Measurements from ENCODE around the gene FOXP1. TPM values are rescaled to one million over a fixed set of nuclear protein-coding genes. Genes with fewer than 3 reads are reported as not detected.

FOXP1 gene
- polyA plus RNA-seq, 4 donors: 4.9 to 66.5 (median 15.3) TPM

DNA sequence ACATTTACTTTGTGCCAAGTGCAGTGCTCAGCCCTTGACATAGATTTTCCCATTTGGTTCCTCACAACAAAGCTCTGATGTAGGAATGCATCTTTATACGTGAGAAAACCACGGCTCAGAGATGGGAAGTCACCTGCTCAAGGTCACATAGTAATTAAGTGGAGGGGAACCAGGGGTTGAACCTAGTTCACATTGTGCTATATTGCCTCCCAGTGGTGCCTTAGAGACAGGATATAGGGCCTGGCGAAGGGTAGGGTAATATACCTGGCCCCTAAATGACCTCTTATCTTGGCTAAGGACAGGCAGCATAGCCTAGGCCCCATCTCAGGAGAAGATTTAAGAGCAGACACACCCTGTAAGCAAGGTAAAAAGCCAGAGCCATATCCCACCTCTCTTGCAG lies 71.5 kb downstream of the FOXP1 start:
- peak; percentile 46 to 74 for DNase-seq
- WGBS, 3 donors: 31 to 46% (median 43%) methylated on average over 3 of the region's 3 CpGs
- H3K36me3 ChIP-seq (ENCODE audit: control insufficient read depth in 3 of 3, insufficient read depth in 2 of 3, low read depth in 1 of 3, low read length in 3 of 3): peaks cover 0 to 4% (median 0%) of the 10 kb centered on the region in 3 donors
- no peaks in the 10 kb centered on the region for H3K27me3 ChIP-seq (ENCODE audit: control insufficient read depth in 3 of 3, insufficient read depth in 3 of 3, low read length in 3 of 3)
- FAIRE-seq: no peak
- H3K9me3 ChIP-seq (ENCODE audit: control insufficient read depth in 2 of 2, insufficient read depth in 1 of 2, low read depth in 1 of 2, low read length in 1 of 2): peaks cover 0 to 7% of the 10 kb centered on the region in 2 donors
- peaks cover 2 to 22% (median 3%) of the 10 kb centered on the region in 3 donors for H3K4me1 ChIP-seq (ENCODE audit: control insufficient read depth in 3 of 3, insufficient read depth in 2 of 3, low read depth in 1 of 3, low read length in 2 of 3)
- H3K4me3 ChIP-seq (ENCODE audit: low read depth in 1 of 3, low read length in 3 of 3): no peak overlapping the region
- no peak overlapping the region for H3K27ac ChIP-seq (ENCODE audit: low read depth in 1 of 3, low read length in 2 of 3)

DNA sequence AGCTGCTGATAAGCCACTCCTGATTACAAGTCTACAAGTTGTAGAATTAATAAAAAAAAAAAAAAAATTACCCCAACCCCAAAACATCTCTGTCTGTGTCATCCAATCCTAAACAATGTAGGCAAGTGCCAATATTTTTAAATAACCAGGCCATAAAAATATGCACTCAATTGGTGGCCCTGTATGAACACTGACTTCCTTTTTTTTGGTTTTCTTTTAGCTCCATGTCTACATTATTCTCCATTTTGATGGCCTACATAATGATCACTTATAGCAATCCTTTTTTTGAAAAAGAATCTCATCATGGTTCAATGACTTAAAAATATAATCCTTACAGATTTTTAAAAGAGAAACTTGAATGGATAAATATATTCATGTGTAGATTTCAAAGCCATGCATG lies 72.1 kb downstream of the FOXP1 start:
- Histone ChIP-seq H3K4me1 (ENCODE audit: control insufficient read depth in 3 of 3, insufficient read depth in 2 of 3, low read depth in 1 of 3, low read length in 2 of 3) (peaks cover 2 to 22% (median 3%) of the 10 kb centered on the region in 3 donors), H3K36me3 (ENCODE audit: control insufficient read depth in 3 of 3, insufficient read depth in 2 of 3, low read depth in 1 of 3, low read length in 3 of 3) (peaks cover 0 to 4% (median 0%) of the 10 kb centered on the region in 3 donors), H3K4me3 (ENCODE audit: low read depth in 1 of 3, low read length in 3 of 3) (no peak overlapping the region), H3K9me3 (ENCODE audit: control insufficient read depth in 2 of 2, insufficient read depth in 1 of 2, low read depth in 1 of 2, low read length in 1 of 2) (peaks cover 0 to 7% of the 10 kb centered on the region in 2 donors), H3K27ac (ENCODE audit: low read depth in 1 of 3, low read length in 2 of 3) (peak overlapping the region in 1 of 3 donors; percentile 4), H3K27me3 (ENCODE audit: control insufficient read depth in 3 of 3, insufficient read depth in 3 of 3, low read length in 3 of 3) (no peaks in the 10 kb centered on the region)
- DNase-seq: no peak
- no peak for FAIRE-seq

DNA sequence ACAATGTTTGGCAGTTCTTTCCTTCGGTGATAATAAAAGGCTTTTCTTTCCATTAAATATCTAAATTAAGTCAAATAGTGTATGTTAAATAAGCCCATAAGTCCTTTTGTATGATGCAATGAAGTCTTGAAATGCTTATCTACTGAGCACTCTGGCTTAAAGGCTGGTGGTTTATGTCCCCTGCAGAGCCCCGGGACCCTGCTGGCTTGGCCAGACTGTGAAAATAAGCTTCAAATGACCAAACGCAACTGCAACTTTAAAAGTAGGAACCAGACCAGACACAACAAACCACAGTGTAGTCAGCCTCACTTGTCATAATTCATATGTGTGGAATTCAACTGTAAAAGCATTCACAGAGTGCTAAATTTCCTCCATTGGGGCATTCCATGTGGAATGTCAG lies 72.5 kb downstream of the FOXP1 start:
- Histone ChIP-seq H3K4me3 (ENCODE audit: low read depth in 1 of 3, low read length in 3 of 3) (no peak overlapping the region), H3K36me3 (ENCODE audit: control insufficient read depth in 3 of 3, insufficient read depth in 2 of 3, low read depth in 1 of 3, low read length in 3 of 3) (peaks cover 0 to 8% (median 0%) of the 10 kb centered on the region in 3 donors), H3K27me3 (ENCODE audit: control insufficient read depth in 3 of 3, insufficient read depth in 3 of 3, low read length in 3 of 3) (no peaks in the 10 kb centered on the region), H3K4me1 (ENCODE audit: control insufficient read depth in 3 of 3, insufficient read depth in 2 of 3, low read depth in 1 of 3, low read length in 2 of 3) (peaks cover 2 to 21% (median 3%) of the 10 kb centered on the region in 3 donors), H3K27ac (ENCODE audit: low read depth in 1 of 3, low read length in 2 of 3) (peak overlapping the region in 1 of 3 donors; percentile 4), H3K9me3 (ENCODE audit: control insufficient read depth in 2 of 2, insufficient read depth in 1 of 2, low read depth in 1 of 2, low read length in 1 of 2) (peaks cover 0 to 7% of the 10 kb centered on the region in 2 donors)
- 65 to 96% (median 84%) methylated on average over 3 of the region's 3 CpGs for WGBS, 3 donors
- DNase-seq: no peak
- no peak for FAIRE-seq

DNA sequence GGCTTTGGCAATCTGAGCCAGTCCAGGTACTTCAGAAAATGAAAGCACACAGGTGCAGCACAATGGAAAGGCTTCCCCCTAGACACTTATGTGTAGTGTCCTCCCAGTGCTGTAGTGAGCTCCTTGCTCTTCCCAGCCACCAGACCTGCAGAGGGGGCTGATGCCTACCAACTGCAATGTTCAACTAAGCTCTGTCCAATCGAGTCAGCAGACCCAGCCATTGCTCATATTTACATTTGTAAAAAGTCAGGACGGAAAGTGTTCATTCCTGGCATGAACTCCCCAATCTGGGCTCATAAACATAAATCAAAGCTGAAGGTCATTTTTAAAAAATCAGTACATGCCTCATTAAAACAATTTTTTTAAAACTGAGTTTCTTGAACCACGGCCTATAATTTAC lies 73.0 kb downstream of the FOXP1 start:
- peaks cover 0 to 7% of the 10 kb centered on the region in 2 donors for H3K9me3 ChIP-seq (ENCODE audit: control insufficient read depth in 2 of 2, insufficient read depth in 1 of 2, low read depth in 1 of 2, low read length in 1 of 2)
- no peak overlapping the region for H3K27ac ChIP-seq (ENCODE audit: low read depth in 1 of 3, low read length in 2 of 3)
- H3K27me3 ChIP-seq (ENCODE audit: control insufficient read depth in 3 of 3, insufficient read depth in 3 of 3, low read length in 3 of 3): no peaks in the 10 kb centered on the region
- WGBS, 3 donors: 56 to 64% (median 62%) methylated on average over 3 of the region's 3 CpGs
- FAIRE-seq: no peak
- H3K36me3 ChIP-seq (ENCODE audit: control insufficient read depth in 3 of 3, insufficient read depth in 2 of 3, low read depth in 1 of 3, low read length in 3 of 3): peaks cover 0 to 9% (median 0%) of the 10 kb centered on the region in 3 donors
- peaks cover 2 to 18% (median 2%) of the 10 kb centered on the region in 3 donors for H3K4me1 ChIP-seq (ENCODE audit: control insufficient read depth in 3 of 3, insufficient read depth in 2 of 3, low read depth in 1 of 3, low read length in 2 of 3)
- no peak overlapping the region for H3K4me3 ChIP-seq (ENCODE audit: low read depth in 1 of 3, low read length in 3 of 3)
- no peak for DNase-seq

DNA sequence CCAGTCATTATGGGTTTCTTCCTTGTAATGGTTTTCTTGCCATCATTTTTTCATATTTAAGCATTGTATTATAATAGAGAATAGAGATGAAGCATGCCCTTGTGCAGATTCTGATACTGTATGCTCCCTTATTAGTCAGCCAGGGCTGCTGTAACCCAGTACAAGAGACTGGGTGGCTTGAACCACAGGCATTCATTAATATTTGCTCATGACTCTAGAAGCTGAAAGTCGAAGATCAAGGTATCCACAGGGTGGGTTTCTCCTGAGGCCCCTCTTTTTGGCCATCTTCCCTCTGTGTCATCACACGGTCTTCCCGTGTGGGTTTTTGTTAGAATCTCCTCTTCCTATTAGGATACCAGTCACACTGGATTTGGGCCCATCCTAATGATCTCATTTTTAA lies 74.5 kb downstream of the FOXP1 start:
- Histone ChIP-seq H3K4me3 (ENCODE audit: low read depth in 1 of 3, low read length in 3 of 3) (no peak overlapping the region), H3K9me3 (ENCODE audit: control insufficient read depth in 2 of 2, insufficient read depth in 1 of 2, low read depth in 1 of 2, low read length in 1 of 2) (peaks cover 0 to 7% of the 10 kb centered on the region in 2 donors), H3K36me3 (ENCODE audit: control insufficient read depth in 3 of 3, insufficient read depth in 2 of 3, low read depth in 1 of 3, low read length in 3 of 3) (peaks cover 0 to 9% (median 0%) of the 10 kb centered on the region in 3 donors), H3K27me3 (ENCODE audit: control insufficient read depth in 3 of 3, insufficient read depth in 3 of 3, low read length in 3 of 3) (no peaks in the 10 kb centered on the region), H3K4me1 (ENCODE audit: control insufficient read depth in 3 of 3, insufficient read depth in 2 of 3, low read depth in 1 of 3, low read length in 2 of 3) (peaks cover 0 to 16% (median 2%) of the 10 kb centered on the region in 3 donors), H3K27ac (ENCODE audit: low read depth in 1 of 3, low read length in 2 of 3) (no peak overlapping the region)
- WGBS, 3 donors: 91 to 96% (median 92%) methylated on average over 3 of the region's 3 CpGs
- DNase-seq (no peak), FAIRE-seq (no peak)

DNA sequence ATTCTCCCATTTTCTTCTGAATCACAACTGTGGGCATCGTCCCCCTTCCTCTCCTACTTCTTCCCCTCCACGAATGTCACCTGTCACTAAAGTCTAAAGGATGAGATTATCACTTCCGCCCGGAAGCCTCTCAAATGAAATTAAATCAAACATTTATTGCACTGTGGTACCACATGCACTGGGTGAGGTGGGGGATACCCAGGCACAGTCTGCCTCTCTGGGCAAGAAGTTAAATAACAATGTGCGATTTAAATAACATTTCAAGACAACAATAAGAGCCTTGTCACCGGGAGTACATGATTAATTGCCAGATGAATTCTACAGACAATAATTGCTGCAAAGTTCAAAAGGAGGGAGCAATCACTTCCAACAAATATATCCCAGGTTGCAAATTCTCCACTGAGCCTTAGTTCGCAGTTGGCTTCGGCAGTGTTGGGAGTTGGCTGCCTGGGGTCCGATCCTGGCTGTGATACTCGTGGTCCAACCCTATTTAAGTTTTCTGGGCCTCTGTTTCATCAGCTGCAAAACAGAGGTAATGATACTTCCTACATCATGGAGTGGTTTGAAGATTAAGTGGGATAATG lies 77.7 kb downstream of the FOXP1 start:
- Histone ChIP-seq H3K36me3 (ENCODE audit: control insufficient read depth in 3 of 3, insufficient read depth in 2 of 3, low read depth in 1 of 3, low read length in 3 of 3) (peaks cover 0 to 18% (median 0%) of the 10 kb centered on the region in 3 donors), H3K27ac (ENCODE audit: low read depth in 1 of 3, low read length in 2 of 3) (no peak overlapping the region), H3K4me1 (ENCODE audit: control insufficient read depth in 3 of 3, insufficient read depth in 2 of 3, low read depth in 1 of 3, low read length in 2 of 3) (peaks cover 0 to 3% (median 0%) of the 10 kb centered on the region in 3 donors), H3K9me3 (ENCODE audit: control insufficient read depth in 2 of 2, insufficient read depth in 1 of 2, low read depth in 1 of 2, low read length in 1 of 2) (no peaks in the 10 kb centered on the region), H3K27me3 (ENCODE audit: control insufficient read depth in 3 of 3, insufficient read depth in 3 of 3, low read length in 3 of 3) (no peaks in the 10 kb centered on the region), H3K4me3 (ENCODE audit: low read depth in 1 of 3, low read length in 3 of 3) (no peak overlapping the region)
- FAIRE-seq: no peak
- no peak for DNase-seq
- WGBS, 3 donors: 88 to 92% (median 91%) methylated on average over 10 of the region's 10 CpGs

DNA sequence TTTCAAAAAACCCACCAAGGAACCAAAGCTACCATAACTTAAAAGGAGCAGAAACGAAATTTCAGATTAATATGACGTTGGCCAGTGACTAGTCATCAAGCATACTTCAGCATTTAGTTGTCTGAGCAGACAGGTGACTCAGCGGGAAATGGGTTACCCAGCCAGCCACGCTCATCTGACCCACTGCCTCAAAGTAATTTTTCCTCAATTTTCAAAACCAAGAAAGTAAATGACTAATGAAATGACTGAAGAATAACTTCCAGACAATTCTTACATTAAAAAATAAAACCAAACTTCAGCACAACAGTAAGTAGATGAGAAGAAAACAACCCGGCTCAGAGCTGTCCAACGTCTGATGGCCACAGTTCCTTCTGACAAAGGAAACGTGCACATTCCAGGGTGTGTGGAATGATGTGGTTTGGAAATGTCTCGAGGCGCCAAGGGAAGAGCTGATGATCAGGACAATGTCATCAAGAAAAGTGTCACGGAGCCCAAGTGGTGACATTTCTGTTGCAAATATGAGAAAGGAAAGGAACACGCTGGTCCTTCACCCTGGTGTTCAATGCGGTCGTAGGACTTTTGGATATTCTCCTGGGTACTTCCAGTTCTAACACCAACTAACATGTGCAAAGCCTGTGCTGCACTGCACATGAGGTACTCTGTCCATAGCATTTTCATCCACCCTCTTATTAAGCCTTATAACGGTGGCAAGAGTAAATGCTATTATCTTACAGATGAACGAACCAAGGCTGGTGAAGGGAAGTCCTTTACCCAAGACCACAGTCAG lies 79.1 kb downstream of the FOXP1 start:
- Histone ChIP-seq H3K9me3 (ENCODE audit: control insufficient read depth in 2 of 2, insufficient read depth in 1 of 2, low read depth in 1 of 2, low read length in 1 of 2) (no peaks in the 10 kb centered on the region), H3K36me3 (ENCODE audit: control insufficient read depth in 3 of 3, insufficient read depth in 2 of 3, low read depth in 1 of 3, low read length in 3 of 3) (peaks cover 0 to 20% (median 0%) of the 10 kb centered on the region in 3 donors), H3K27ac (ENCODE audit: low read depth in 1 of 3, low read length in 2 of 3) (no peak overlapping the region), H3K4me3 (ENCODE audit: low read depth in 1 of 3, low read length in 3 of 3) (no peak overlapping the region), H3K27me3 (ENCODE audit: control insufficient read depth in 3 of 3, insufficient read depth in 3 of 3, low read length in 3 of 3) (no peaks in the 10 kb centered on the region), H3K4me1 (ENCODE audit: control insufficient read depth in 3 of 3, insufficient read depth in 2 of 3, low read depth in 1 of 3, low read length in 2 of 3) (no peaks in the 10 kb centered on the region)
- FAIRE-seq: no peak
- DNase-seq: no peak
- WGBS, 3 donors: 83 to 91% (median 86%) methylated on average over 15 of the region's 15 CpGs

DNA sequence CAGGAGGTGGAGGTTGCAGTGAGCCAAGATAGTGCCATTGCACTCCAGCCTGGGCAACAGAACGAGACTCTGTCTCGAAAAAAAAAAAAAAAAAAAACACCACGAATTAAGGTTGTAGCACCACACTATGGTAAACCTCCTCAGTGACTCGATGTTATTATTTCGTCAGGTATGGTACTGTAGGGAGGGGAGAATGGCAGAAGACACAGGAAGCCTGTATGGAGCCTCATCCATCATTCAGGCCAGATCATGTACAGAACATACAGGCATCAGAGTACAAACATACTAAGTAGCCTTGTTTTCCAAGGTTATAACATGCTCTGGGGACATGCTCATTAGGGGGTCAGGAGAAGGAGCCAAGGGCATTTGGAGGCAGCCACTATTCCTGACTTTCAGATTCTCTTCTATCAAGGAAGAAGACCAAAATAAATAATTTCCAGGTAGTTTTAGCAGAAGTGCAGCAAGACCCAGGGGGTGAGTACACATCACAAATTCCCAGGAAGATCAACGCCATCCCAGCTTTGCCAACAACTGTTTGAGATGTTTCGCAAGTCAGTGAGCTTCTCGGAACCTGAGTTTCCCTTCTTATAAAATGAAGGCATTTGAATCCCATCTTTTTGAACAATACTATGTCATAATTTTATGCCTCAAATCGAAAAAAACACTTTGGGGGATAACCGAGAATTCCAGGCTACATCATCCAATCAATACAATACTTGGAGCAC lies 79.8 kb downstream of the FOXP1 start:
- no peak overlapping the region for H3K4me3 ChIP-seq (ENCODE audit: low read depth in 1 of 3, low read length in 3 of 3)
- H3K9me3 ChIP-seq (ENCODE audit: control insufficient read depth in 2 of 2, insufficient read depth in 1 of 2, low read depth in 1 of 2, low read length in 1 of 2): no peaks in the 10 kb centered on the region
- H3K27me3 ChIP-seq (ENCODE audit: control insufficient read depth in 3 of 3, insufficient read depth in 3 of 3, low read length in 3 of 3): no peaks in the 10 kb centered on the region
- no peak for FAIRE-seq
- no peak overlapping the region for H3K27ac ChIP-seq (ENCODE audit: low read depth in 1 of 3, low read length in 2 of 3)
- 85 to 93% (median 92%) methylated on average over 9 to 10 of the region's 10 CpGs for WGBS, 3 donors
- no peak for DNase-seq
- H3K36me3 ChIP-seq (ENCODE audit: control insufficient read depth in 3 of 3, insufficient read depth in 2 of 3, low read depth in 1 of 3, low read length in 3 of 3): peaks cover 0 to 23% (median 0%) of the 10 kb centered on the region in 3 donors
- H3K4me1 ChIP-seq (ENCODE audit: control insufficient read depth in 3 of 3, insufficient read depth in 2 of 3, low read depth in 1 of 3, low read length in 2 of 3): no peaks in the 10 kb centered on the region

Data from small intestine (tissue), 7 donors.